ENCODE results near the gene IRF2. TPM values are rescaled to one million over a fixed set of nuclear protein-coding genes. Genes with fewer than 3 reads are reported as not detected.
A peak's percentile ranks its signal among the peaks of the same experiment; 100 is the strongest.

IRF2 gene
- total and polyA plus RNA-seq, 2 experiments from 2014 or later: 4.0 to 12.0 TPM

- TF ChIP-seq, protein P1, sequence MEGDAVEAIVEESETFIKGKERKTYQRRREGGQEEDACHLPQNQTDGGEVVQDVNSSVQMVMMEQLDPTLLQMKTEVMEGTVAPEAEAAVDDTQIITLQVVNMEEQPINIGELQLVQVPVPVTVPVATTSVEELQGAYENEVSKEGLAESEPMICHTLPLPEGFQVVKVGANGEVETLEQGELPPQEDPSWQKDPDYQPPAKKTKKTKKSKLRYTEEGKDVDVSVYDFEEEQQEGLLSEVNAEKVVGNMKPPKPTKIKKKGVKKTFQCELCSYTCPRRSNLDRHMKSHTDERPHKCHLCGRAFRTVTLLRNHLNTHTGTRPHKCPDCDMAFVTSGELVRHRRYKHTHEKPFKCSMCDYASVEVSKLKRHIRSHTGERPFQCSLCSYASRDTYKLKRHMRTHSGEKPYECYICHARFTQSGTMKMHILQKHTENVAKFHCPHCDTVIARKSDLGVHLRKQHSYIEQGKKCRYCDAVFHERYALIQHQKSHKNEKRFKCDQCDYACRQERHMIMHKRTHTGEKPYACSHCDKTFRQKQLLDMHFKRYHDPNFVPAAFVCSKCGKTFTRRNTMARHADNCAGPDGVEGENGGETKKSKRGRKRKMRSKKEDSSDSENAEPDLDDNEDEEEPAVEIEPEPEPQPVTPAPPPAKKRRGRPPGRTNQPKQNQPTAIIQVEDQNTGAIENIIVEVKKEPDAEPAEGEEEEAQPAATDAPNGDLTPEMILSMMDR (IDR thresholded peaks at IDR 0.05; ENCODE audit: low read depth, low read length): no peak
- no peaks in the 10 kb centered on the region for H3K27me3 ChIP-seq
- peaks cover 9% of the 10 kb centered on the region for H3K36me3 ChIP-seq
- no peak overlapping the region for H3K4me3 ChIP-seq
- DNase-seq (ENCODE audit: low read depth in 1 of 2, low spot score in 1 of 2): no peak
- H3K9me3 ChIP-seq (ENCODE audit: low read depth): no peaks in the 10 kb centered on the region
- H3K27ac ChIP-seq: no peak overlapping the region
- H3K4me1 ChIP-seq (ENCODE audit: low read depth): no peaks in the 10 kb centered on the region
These were observed 73.5 kb downstream of the IRF2 start for GRCh38 chr4:184400891-184401290.

DNA sequence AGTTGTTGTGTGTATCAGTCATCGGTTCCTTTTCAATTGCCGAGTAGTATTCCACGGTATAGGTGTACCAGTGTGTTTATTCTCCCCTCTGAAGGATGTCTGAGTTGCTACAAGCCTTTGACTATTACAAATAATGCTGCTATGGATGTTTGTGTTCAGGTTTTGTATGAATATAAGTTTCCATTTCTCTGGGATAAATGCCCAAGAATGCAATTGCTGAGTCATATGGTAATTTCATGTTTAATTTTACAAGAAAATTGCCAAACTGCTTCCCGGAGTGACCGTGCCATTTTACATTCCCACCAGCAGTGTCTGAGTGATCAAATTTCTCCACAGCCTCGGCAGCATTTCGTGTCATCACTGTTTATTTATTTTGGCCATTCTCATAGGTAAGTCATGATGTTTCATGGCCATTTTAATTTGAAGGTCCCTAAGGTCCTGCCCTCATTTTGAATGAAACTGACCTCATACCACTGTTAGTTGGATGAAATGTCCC lies 73.9 kb downstream of the IRF2 start:
- TF ChIP-seq, protein P1 (IDR thresholded peaks at IDR 0.05; ENCODE audit: low read depth, low read length): peak; percentile 34
- H3K9me3 ChIP-seq (ENCODE audit: low read depth): no peaks in the 10 kb centered on the region
- H3K27ac ChIP-seq: no peak overlapping the region
- no peaks in the 10 kb centered on the region for H3K4me1 ChIP-seq (ENCODE audit: low read depth)
- peaks cover 9% of the 10 kb centered on the region for H3K36me3 ChIP-seq
- peak in 1 of 2 donors; percentile 93 for DNase-seq (ENCODE audit: low read depth in 1 of 2, low spot score in 1 of 2)
- H3K27me3 ChIP-seq: no peaks in the 10 kb centered on the region
- H3K4me3 ChIP-seq: no peak overlapping the region

- TF ChIP-seq, protein P1 (IDR thresholded peaks at IDR 0.05; ENCODE audit: low read depth, low read length): no peak
- Histone ChIP-seq H3K4me3 (no peak overlapping the region), H3K27me3 (no peaks in the 10 kb centered on the region), H3K27ac (no peak overlapping the region), H3K36me3 (peaks cover 9% of the 10 kb centered on the region), H3K9me3 (ENCODE audit: low read depth) (no peaks in the 10 kb centered on the region), H3K4me1 (ENCODE audit: low read depth) (no peaks in the 10 kb centered on the region)
- no peak for DNase-seq (ENCODE audit: low read depth in 1 of 2, low spot score in 1 of 2)
These were observed 74.8 kb downstream of the IRF2 start for GRCh38 chr4:184399512-184399908.

GRCh38 chr4:184398741-184399511 lies 75.4 kb downstream of the IRF2 start:
- no peak for DNase-seq (ENCODE audit: low read depth in 1 of 2, low spot score in 1 of 2)
- Histone ChIP-seq H3K4me3 (no peak overlapping the region), H3K27ac (no peak overlapping the region), H3K27me3 (no peaks in the 10 kb centered on the region), H3K9me3 (ENCODE audit: low read depth) (no peaks in the 10 kb centered on the region), H3K4me1 (ENCODE audit: low read depth) (no peaks in the 10 kb centered on the region), H3K36me3 (peaks cover 9% of the 10 kb centered on the region)
- TF ChIP-seq, protein P1 (IDR thresholded peaks at IDR 0.05; ENCODE audit: low read depth, low read length): no peak

GRCh38 chr4:184397516-184398163 lies 76.7 kb downstream of the IRF2 start:
- no peak overlapping the region for H3K27ac ChIP-seq
- H3K9me3 ChIP-seq (ENCODE audit: low read depth): no peaks in the 10 kb centered on the region
- peak in 1 of 2 donors; percentile 32 for DNase-seq (ENCODE audit: low read depth in 1 of 2, low spot score in 1 of 2)
- H3K4me3 ChIP-seq: no peak overlapping the region
- H3K36me3 ChIP-seq: peaks cover 9% of the 10 kb centered on the region
- no peaks in the 10 kb centered on the region for H3K4me1 ChIP-seq (ENCODE audit: low read depth)
- TF ChIP-seq, protein P1 (IDR thresholded peaks at IDR 0.05; ENCODE audit: low read depth, low read length): no peak
- no peaks in the 10 kb centered on the region for H3K27me3 ChIP-seq
